ENCODE results near the gene ST3GAL3.

ST3GAL3 gene

GRCh38 chr1:43803105-43803504, 95.8 kb downstream of the ST3GAL3 start:
- DNase-seq (ENCODE audit: low read depth) = no peak
- H3K4me3 ChIP-seq (ENCODE audit: low read length) = no peak overlapping the region
- TF ChIP-seq CTCF (IDR thresholded peaks at IDR 0.05; ENCODE audit: insufficient read depth, low read depth, low read length, missing control alignments) = no peak

- no peak for DNase-seq (ENCODE audit: low read depth)
- no peak overlapping the region for H3K4me3 ChIP-seq (ENCODE audit: low read length)
- TF ChIP-seq CTCF (IDR thresholded peaks at IDR 0.05; ENCODE audit: insufficient read depth, low read depth, low read length, missing control alignments) = no peak
Measured at GRCh38 chr1:43803646-43804045, 96.3 kb downstream of the ST3GAL3 start.

GRCh38 chr1:43804569-43804968, 97.2 kb downstream of the ST3GAL3 start:
- H3K4me3 ChIP-seq (ENCODE audit: low read length) = no peak overlapping the region
- TF ChIP-seq CTCF (IDR thresholded peaks at IDR 0.05; ENCODE audit: insufficient read depth, low read depth, low read length, missing control alignments) = no peak
- no peak for DNase-seq (ENCODE audit: low read depth)

GRCh38 chr1:43805340-43805739, 98.0 kb downstream of the ST3GAL3 start:
- no peak for DNase-seq (ENCODE audit: low read depth)
- TF ChIP-seq CTCF (IDR thresholded peaks at IDR 0.05; ENCODE audit: insufficient read depth, low read depth, low read length, missing control alignments) = no peak
- H3K4me3 ChIP-seq (ENCODE audit: low read length) = no peak overlapping the region

GRCh38 chr1:43806183-43806582, 98.8 kb downstream of the ST3GAL3 start:
- no peak overlapping the region for H3K4me3 ChIP-seq (ENCODE audit: low read length)
- DNase-seq (ENCODE audit: low read depth) = no peak
- no peak for TF ChIP-seq CTCF (IDR thresholded peaks at IDR 0.05; ENCODE audit: insufficient read depth, low read depth, low read length, missing control alignments)

- no peak overlapping the region for H3K4me3 ChIP-seq (ENCODE audit: low read length)
- TF ChIP-seq CTCF (IDR thresholded peaks at IDR 0.05; ENCODE audit: insufficient read depth, low read depth, low read length, missing control alignments) = no peak
- no peak for DNase-seq (ENCODE audit: low read depth)
Measured at GRCh38 chr1:43809097-43809673, 101.8 kb downstream of the ST3GAL3 start.

- no peak overlapping the region for H3K4me3 ChIP-seq (ENCODE audit: low read length)
- DNase-seq (ENCODE audit: low read depth) = no peak
- TF ChIP-seq CTCF (IDR thresholded peaks at IDR 0.05; ENCODE audit: insufficient read depth, low read depth, low read length, missing control alignments) = no peak
Measured at GRCh38 chr1:43812579-43812978, 105.2 kb downstream of the ST3GAL3 start.

All from epithelial cell of esophagus (primary cell).